DMS53 treated with DMSO at 0.1 percent for 48 hours (cell line): ENCODE results near the gene PARL.
"Not testable (repeated sequence)": the region's sequence is repeated elsewhere in the genome, so short reads cannot be mapped to it uniquely, and the experiment has no call there.

Experiments used
- DNase-seq: peaks from one replicate; lab custom pipeline; 2025; ENCODE audit not compliant: unreplicated experiment; lab: John Stamatoyannopoulos, UW

The PARL gene

GRCh38 chr3:183796372-183796771 is 88.3 kb downstream of the PARL start:
- no peak for DNase-seq

DNA sequence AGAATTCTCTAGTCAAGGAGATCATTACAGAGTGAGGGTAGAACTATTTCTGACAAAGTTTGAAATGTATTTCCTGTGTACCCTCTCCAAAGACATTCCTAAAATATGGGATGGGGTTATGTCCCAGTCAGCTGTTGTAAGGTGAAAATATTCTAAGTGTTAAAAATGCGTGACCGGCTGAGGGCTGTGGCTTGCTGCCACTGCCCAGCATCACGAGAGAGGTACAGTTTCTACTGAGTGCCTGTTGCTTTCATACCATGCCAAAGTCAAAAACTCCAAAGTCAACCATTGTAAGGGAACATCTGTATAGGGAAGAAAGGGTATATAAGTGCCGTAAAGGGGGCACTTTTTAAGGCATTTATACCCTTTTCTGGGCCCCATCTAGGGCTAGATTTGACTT is 90.2 kb downstream of the PARL start:
- DNase-seq, result no peak

DNA sequence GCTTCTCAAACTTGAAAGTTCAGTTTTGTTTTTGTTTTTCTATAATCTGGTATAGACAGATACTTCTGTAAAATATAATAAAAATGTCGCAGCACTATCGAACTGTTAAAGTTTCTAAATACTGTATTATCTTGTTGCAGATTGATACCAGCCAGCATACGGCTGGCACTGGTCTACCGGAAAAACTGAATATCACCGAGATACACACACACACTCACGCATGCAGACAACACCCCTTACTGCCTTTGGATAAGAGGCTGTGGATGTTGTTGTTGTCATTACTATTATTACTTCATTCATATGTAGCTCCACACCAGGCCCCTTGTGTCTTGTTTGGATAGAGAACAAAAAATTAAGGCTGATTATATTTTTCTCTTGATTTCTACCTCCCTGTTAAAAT is 91.7 kb downstream of the PARL start:
- no peak for DNase-seq

- no peak for DNase-seq
These were observed 94.0 kb downstream of the PARL start for GRCh38 chr3:183790700-183791099.

DNA sequence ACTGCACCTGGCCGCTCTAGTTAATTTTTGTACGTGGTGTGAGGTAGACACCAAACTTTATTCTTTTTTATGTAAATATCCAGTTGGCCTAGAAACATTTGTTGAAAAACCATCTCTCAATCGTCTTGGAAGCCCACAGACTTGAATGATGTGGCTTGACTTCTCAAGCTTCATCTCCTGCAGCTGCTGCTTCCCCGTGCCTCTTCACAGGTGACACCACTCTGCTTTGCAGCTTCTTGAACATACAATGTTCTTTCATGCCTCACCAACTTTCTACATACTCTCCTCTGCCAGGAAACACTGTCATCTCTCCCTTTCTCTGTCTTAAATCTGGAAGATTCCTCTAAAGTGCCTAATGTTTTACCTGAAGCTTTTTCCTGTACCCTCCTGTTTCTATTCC is 94.9 kb downstream of the PARL start:
- DNase-seq, result no peak

GRCh38 chr3:183784503-183784902 is 100.2 kb downstream of the PARL start:
- not testable (repeated sequence) for DNase-seq

GRCh38 chr3:183782576-183783276 is 102.0 kb downstream of the PARL start:
- DNase-seq, result no peak

- no peak for DNase-seq
These were observed 103.4 kb downstream of the PARL start for GRCh38 chr3:183781246-183781645.

DNA sequence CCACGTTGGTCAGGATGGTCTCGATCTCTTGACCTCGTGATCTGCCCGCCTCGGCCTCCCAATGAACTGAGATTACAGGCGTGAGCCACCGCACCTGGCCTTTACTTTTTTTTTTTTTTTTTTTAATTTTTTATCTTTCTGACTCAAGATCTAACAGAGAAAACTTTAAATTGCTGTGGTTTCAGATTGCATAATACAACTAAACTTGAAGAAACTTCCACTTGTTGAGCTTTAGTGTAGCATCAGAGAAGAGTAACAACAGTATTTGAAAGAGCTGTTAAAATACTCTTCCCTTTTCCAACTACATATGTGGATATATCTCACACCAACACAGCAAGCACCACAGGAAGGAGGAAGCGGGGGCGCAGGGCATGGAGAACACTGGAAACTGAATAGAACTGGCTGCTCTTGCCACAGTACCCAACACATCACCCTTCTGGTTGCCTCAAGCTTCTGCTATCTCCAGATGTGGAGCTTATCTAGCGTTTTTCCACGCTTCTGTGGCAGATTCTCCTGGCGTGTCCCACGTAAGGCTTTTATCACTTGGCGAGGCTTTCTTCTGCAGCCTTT is 104.7 kb downstream of the PARL start:
- no peak for DNase-seq
